Vagina (tissue), 2 donors: ENCODE results near the gene SLC10A6.

ENCODE experiments used
- CTCF ChIP-seq, 3 experiments: fragments of 450-650 bp in 2 of 3; fragments of 200-600 bp in 1 of 3; sonication (generic) in 1 of 3; IDR thresholded peaks; one replicate each; pipeline ENCODE4 v1.5.1; 2017 to 2019; ENCODE audit warnings: antibody characterized with exemption in 3 of 3, mild to moderate bottlenecking in 2 of 3, moderate library complexity in 2 of 3
- POLR2A ChIP-seq, 2 donors: fragments of 450-650 bp; IDR thresholded peaks; one replicate each; pipeline ENCODE4 v1.6.1; 2017; ENCODE audit warnings: antibody characterized with exemption in 2 of 2, mild to moderate bottlenecking in 2 of 2, moderate library complexity in 2 of 2
- POLR2AphosphoS5 ChIP-seq, 2 donors: sonication (generic); formaldehyde crosslinking; IDR thresholded peaks; one replicate each; pipeline ENCODE4 v1.9.0; 2017; ENCODE audit warnings: antibody characterized with exemption in 2 of 2, mild to moderate bottlenecking in 2 of 2, low read depth in 1 of 2; ENCODE audit not compliant: insufficient read depth in 1 of 2

DNA sequence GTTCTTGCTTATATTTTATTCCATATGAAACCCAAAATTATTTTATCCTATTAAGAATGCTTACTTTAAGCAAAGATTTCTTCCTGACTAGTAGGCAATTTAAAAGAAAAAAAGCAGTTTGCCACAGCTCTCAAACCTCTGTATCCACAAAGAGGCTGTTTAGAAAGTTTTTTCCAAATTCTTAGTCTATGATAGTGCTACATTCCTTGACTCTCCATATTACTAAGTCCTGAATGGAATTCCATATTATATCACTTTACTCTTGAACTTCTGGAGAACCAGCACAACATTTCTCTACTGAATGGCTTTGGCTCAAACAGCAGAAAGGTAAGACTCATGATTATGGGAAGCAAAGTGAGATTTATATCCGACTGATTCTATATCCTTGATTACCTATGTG is 8.3 kb downstream of the SLC10A6 start:
- TF ChIP-seq POLR2A (IDR thresholded peaks at IDR 0.05) (no peak), CTCF (IDR thresholded peaks at IDR 0.05) (no peak), POLR2AphosphoS5 (IDR thresholded peaks at IDR 0.05; ENCODE audit: insufficient read depth in 1 of 2, low read depth in 1 of 2) (no peak)
